NCI-H2081 treated with DMSO at 0.1 percent for 48 hours (cell line): ENCODE measurements around the gene ARHGAP45.

Source experiments
- DNase-seq: peaks from one replicate; lab custom pipeline; 2025; lab: John Stamatoyannopoulos, UW

The ARHGAP45 gene

DNA sequence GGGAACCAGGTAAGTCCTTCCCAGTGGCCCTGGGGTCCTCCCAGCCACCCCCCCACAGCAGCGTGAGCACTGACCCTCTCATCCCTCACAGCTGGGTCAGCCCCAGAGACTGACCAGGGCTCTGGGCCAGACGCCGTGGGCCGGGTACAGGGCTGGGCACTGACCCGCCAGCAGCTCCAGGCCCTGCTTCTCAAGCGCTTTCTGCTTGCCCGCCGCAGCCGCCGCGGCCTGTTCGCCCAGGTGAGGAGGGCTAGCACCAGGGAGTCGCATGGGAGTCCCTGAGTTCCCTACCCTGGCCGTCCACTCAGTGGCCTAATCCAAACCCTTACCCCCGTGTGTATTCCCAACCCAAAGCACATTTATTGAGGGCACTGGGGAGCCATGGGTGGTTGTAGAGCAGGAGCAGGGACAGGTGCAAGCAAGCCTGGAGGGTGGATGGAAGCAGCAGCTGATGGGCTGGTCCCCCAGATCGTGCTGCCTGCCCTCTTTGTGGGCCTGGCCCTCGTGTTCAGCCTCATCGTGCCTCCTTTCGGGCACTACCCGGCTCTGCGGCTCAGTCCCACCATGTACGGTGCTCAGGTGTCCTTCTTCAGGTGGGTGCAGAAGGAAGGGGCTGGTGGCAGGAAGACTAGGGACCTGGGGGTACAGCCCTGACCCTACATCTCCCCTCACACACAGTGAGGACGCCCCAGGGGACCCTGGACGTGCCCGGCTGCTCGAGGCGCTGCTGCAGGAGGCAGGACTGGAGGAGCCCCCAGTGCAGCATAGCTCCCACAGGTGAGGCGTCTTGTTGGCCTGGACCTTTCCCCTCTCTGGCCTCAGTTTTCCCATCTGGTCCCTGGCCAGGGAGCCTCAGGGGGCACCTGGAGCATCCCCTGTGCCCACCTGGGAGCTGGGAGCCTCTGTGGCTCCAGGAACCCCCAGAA lies 12.6 kb upstream of the ARHGAP45 start:
- no peak for DNase-seq

DNA sequence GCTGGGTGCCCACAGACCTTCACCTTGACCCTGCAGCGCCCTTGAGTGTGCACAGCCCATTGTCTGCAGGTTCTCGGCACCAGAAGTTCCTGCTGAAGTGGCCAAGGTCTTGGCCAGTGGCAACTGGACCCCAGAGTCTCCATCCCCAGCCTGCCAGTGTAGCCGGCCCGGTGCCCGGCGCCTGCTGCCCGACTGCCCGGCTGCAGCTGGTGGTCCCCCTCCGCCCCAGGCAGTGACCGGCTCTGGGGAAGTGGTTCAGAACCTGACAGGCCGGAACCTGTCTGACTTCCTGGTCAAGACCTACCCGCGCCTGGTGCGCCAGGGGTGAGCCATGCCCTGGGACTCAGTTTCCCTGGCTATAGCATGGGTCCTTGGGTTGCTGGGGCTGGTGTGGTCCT lies 11.9 kb upstream of the ARHGAP45 start:
- DNase-seq = no peak

DNA sequence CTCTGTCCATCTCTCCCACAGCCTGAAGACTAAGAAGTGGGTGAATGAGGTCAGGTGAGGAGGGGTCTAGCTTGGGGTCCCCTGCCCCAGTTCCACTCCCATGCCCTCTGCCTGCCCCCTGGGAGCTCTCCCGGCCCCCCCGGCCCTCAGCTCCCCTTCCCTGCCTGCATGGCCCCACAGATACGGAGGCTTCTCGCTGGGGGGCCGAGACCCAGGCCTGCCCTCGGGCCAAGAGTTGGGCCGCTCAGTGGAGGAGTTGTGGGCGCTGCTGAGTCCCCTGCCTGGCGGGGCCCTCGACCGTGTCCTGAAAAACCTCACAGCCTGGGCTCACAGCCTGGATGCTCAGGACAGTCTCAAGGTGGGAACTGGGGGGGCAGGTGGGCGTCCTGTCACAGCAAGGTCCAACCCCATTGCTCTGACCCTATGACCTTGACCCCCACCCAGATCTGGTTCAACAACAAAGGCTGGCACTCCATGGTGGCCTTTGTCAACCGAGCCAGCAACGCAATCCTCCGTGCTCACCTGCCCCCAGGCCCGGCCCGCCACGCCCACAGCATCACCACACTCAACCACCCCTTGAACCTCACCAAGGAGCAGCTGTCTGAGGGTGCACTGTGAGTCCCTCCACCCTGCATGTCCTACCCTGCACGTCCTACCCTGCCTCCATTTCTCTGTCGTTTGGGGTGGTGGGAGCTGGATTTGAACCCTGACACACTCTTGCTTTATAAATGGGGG lies 10.9 kb upstream of the ARHGAP45 start:
- no peak for DNase-seq

- DNase-seq = no peak
These were observed 9.7 kb upstream of the ARHGAP45 start for GRCh38 chr19:1057176-1057855.

DNA sequence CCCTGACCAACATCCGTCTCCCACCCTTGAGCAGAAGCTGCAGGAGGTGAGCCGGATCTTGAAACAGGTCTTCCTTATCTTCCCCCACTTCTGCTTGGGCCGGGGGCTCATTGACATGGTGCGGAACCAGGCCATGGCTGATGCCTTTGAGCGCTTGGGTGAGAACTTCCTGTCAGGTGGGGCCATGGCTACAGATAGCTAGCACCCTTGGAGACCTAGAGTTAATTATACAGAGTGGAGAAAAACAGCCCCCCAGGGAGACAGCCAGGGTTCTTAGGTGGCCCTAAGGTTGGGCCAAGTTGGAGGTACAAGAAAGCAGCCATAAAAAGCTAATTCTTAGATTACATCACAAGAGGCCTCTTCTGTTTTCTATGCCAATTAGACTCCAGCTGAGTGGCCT lies 8.9 kb upstream of the ARHGAP45 start:
- DNase-seq = no peak

DNA sequence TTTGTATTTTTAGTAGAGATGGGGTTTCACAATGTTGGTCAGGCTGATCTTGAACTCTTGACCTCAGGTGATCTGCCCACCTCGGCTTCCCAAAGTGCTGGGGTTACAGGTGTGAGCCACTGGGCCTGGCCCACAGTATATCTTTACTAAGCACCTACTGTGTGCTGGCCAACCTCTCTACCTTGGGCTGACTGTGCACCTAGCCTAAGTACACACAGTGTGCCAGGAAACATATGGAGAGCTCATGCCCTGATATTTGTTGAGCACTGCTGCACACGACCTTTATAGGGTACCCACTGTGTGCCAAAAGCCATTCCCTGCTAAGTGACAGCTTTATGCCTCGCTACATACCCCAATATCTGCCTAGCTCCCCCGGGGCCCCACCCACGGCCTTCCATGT lies 6.3 kb upstream of the ARHGAP45 start:
- no peak for DNase-seq

- DNase-seq = no peak
These were observed 5.0 kb upstream of the ARHGAP45 start for GRCh38 chr19:1061987-1062386.

DNA sequence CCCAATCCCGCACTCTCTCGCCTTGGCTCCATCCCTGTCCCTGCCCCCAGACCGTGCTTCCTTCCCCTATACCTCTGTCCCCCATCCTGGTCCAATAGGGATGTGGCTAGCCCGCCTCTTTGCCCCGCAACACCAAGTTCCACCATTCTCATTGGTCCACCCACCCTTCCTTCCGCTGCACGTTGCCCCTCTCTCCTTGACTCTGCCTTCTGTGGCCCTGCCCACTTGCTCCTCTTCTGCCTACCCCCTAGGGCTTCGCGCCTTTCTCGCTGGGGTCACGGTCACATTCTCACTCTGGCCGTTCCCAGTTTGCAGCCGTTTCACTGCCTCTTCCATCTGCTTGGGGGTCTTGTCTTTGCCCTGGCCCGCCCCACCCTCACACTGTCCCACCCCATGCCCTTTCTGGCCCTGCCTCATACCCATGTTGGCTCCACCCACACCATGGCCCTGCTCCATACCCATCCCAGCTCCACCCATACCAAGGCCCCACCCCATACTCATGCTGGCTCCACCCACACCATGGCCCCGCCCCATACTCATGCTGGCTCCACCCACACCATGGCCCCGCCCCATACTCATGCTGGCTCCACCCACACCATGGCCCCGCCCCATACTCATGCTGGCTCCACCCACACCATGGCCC lies 4.5 kb upstream of the ARHGAP45 start:
- DNase-seq = no peak

DNA sequence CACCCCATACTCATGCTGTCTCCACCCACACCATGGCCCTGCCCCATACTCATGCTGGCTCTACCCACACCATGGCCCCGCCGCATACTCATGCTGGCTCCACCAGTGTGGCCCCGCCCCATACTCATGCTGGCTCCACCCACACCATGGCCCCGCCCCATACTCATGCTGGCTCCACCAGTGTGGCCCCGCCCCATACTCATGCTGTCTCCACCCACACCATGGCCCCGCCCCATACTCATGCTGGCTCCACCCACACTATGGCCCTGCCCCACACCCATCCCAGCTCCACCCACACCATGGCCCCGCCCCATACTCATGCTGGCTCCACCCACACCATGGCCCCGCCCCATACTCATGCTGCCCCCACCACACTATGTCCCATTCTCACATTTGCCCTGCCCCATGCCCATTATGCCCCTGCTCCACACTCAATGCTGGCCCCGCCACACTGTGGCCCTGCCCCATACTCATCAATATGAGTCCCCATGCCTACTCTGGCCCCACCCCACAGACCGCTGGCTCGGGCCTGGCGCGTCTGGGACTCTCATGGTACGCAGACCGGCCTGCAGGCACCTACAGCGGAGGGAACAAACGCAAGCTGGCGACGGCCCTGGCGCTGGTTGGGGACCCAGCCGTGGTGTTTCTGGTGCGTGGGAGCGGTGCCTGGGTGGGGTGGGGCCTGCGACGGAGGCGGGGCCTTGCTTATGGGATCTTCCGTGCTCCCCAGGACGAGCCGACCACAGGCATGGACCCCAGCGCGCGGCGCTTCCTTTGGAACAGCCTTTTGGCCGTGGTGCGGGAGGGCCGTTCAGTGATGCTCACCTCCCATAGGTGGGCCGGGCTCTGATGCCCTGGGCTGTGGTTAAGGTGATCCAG lies 3.7 kb upstream of the ARHGAP45 start:
- DNase-seq = no peak

DNA sequence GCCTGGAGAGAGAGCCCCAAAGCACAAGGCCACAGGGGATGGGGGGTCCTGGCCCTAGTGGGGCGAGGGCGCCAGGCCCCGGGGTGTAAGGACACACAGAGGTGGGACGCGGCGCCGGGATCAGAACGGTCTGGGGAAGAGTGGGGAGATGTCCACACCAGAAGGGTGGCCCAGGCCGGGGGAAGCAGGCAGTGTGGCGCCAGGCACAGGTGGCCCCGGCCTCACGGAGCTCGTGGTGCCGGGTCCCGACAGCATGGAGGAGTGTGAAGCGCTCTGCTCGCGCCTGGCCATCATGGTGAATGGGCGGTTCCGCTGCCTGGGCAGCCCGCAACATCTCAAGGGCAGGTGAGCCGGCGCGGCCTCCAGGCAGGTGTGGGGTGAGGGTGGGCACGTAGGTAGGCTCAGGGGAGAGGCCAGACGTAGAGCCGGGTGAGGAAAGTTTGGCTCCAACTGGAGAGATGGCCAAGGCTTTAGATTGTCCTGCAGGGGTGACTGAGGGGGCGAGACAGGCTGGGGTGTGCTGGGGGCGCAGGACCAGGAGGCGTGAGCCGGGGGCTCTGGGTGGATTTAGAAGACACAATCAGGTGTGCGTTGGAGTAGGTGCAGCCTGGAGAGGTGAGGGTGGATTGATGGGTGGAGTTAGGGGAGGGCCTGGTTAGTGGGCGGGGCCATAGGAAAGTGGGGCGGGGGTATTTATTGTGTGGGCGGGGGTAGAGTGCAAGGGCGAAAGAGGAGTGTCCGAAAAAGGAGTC lies 2.9 kb upstream of the ARHGAP45 start:
- no peak for DNase-seq

GRCh38 chr19:1064661-1065605 lies 2.0 kb upstream of the ARHGAP45 start:
- no peak for DNase-seq

DNA sequence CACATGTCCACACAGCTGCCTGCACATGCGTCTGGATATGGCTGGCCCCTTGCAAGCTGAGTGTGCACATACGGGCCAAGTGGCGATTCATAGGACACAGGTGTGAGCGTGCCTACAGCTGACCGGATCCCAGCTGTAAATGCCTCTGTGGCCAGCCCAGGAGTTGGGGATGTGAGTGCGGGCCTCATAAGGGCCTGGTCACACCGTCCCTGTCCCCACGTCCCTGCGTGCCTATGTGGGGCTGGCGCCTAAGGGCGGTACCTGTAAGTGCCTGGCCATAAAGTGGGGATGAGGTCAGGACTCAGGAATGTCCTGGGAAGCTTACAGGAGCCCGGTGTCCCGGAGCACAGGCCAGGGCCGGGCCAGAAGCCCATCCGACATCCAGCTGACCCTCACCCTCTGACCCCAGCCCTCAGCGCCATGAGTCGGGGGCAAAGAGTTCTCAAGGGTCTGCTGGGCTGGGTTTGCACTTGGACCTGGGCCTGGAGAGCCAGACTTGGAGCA lies 1.3 kb upstream of the ARHGAP45 start:
- DNase-seq = no peak

DNA sequence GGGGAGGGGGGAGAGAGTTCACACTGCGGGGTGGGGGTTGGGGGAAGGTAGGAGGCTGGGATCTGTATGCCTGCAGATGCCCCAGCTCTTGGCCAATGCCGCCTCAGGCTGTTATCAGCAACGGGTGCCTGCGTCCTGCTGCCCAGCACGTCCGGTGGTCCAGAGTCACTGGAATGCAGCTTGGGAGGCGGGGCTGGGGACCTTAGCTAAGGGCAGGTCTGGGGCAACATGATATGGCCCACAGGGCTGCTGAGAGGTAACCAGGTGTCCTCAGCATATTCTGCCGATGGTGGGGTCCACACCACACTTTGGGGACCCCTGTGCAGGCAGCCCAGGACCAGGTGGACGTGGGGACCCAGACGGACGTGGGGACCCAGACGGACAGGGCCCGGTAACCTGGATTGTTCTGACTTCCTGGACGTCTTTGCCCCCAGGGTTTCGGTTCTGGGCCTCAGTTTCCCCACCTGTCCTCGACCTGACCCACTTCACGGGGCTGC lies 668 bp upstream of the ARHGAP45 start:
- no peak for DNase-seq

GRCh38 chr19:1067341-1067957 lies 482 bp downstream of the ARHGAP45 start:
- DNase-seq = no peak

- DNase-seq = no peak
These were observed 1.3 kb downstream of the ARHGAP45 start for GRCh38 chr19:1068009-1069001.

GRCh38 chr19:1069009-1069779 lies 2.2 kb downstream of the ARHGAP45 start:
- DNase-seq = no peak

DNA sequence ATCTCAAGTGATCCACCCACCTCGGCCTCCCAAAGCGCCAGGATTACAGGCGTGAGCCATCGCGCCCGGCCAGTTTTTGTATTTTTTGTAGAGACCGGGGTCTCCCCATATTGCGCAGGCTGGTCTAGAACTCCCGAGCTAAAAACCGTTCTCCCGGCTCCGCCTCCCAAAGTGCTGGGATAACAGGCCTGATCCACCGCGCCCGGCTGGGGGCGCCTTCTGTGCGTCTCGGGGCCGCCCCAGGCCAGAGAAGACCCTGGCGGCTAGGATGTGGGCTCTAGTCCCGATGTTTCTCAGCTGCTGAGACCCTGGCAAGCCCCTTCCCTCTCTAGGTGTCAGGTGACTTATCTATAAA lies 3.6 kb downstream of the ARHGAP45 start:
- DNase-seq = no peak
